Smooth muscle cell (in vitro differentiated cells): ENCODE results near the gene LTN1. TPM values are rescaled to one million over a fixed set of nuclear protein-coding genes. Genes with fewer than 3 reads are reported as not detected.
A peak's percentile ranks its signal among the peaks of the same experiment; 100 is the strongest.

Experiments used
- DNase-seq: peaks from one replicate; lab custom pipeline; 2025; ENCODE audit not compliant: unreplicated experiment; lab: John Stamatoyannopoulos, UW
- H2AFZ ChIP-seq: fragments of 200-600 bp; sonication (generic); 2 replicates; pipeline ENCODE4 v1.6.0; 2016; ENCODE audit warnings: antibody characterized with exemption, low read depth, mild to moderate bottlenecking
- H3F3A ChIP-seq: fragments of 200-600 bp; sonication (generic); 2 replicates; pipeline ENCODE4 v1.6.0; 2017; ENCODE audit warnings: antibody characterized with exemption, low read depth
- H3K27ac ChIP-seq: fragments of 200-600 bp; sonication (generic); 2 replicates; pipeline ENCODE4 v1.5.1; 2016; ENCODE audit warnings: low read depth, mild to moderate bottlenecking
- H3K27me3 ChIP-seq: fragments of 200-600 bp; sonication (generic); 2 replicates; pipeline ENCODE4 v1.6.1; 2016; ENCODE audit warnings: low read depth, mild to moderate bottlenecking
- H3K36me3 ChIP-seq: fragments of 200-600 bp; sonication (generic); 2 replicates; pipeline ENCODE4 v1.5.1; 2016; ENCODE audit warnings: low read depth
- H3K4me1 ChIP-seq: fragments of 200-600 bp; sonication (generic); 2 replicates; pipeline ENCODE4 v1.5.1; 2016; ENCODE audit warnings: low read depth
- H3K4me2 ChIP-seq: fragments of 200-600 bp; sonication (generic); 2 replicates; pipeline ENCODE4 v1.6.0; 2016; ENCODE audit warnings: mild to moderate bottlenecking
- H3K4me3 ChIP-seq: fragments of 200-600 bp; sonication (generic); 2 replicates; pipeline ENCODE4 v1.5.1; 2016; ENCODE audit warnings: mild to moderate bottlenecking
- H3K79me2 ChIP-seq: fragments of 200-600 bp; sonication (generic); 2 replicates; pipeline ENCODE4 v1.6.0; 2016; ENCODE audit warnings: low read depth, mild to moderate bottlenecking
- H3K9ac ChIP-seq: fragments of 200-600 bp; sonication (generic); 2 replicates; pipeline ENCODE4 v1.6.0; 2016; ENCODE audit warnings: low read depth
- H3K9me3 ChIP-seq: fragments of 200-600 bp; sonication (generic); replicated peaks from 2 replicates; pipeline ENCODE4 v1.5.1; 2016; ENCODE audit warnings: low read depth
- H4K20me1 ChIP-seq: fragments of 200-600 bp; sonication (generic); 2 replicates; pipeline ENCODE4 v1.6.0; 2016; ENCODE audit warnings: low read depth
- CTCF ChIP-seq: fragments of 200-600 bp; sonication (generic); IDR thresholded peaks from 2 replicates; pipeline ENCODE4 v1.5.1; 2017; ENCODE audit warnings: borderline replicate concordance, mild to moderate bottlenecking, antibody characterized with exemption; ENCODE audit not compliant: insufficient read depth, poor library complexity, severe bottlenecking
- WGBS: methylation state at CpG from one replicate; pipeline ENCODE4 v1.1.7; 2016; ENCODE audit warnings: low lambda C conversion rate; 5-methylcytosine and 5-hydroxymethylcytosine counted together
- polyA plus RNA-seq: library from polyadenylated mRNA; unstranded; fragments of >200 nt; fragmentation: Nextera tagmentation; extraction: Ambion mirVana; gene quantifications from 2 replicates; pipeline ENCODE4 v1.2.1, GENCODE V29; 2016
- total RNA-seq: library from RNA; depleted of rRNA; stranded (reverse); fragments of >200 nt; gene quantifications from 2 replicates; pipeline ENCODE4 v1.2.3, GENCODE V29; 2014

LTN1 gene
- 44.4 and 50.2 TPM in 2 replicates for total RNA-seq
- polyA plus RNA-seq = 10.2 and 11.2 TPM in 2 replicates

- no peaks in the 10 kb centered on the region for H3K27me3 ChIP-seq
- no peaks in the 10 kb centered on the region for H3K36me3 ChIP-seq
- WGBS = 2% methylated on average over 37 of the region's 43 CpGs
- DNase-seq = peak; percentile 91
- no peak for TF ChIP-seq CTCF
- H3K9ac ChIP-seq = peak within 1 kb of the TSS; percentile 87
- H3K9me3 ChIP-seq = no peaks in the 10 kb centered on the region
- peaks cover under 1% of the 10 kb centered on the region for H4K20me1 ChIP-seq
- peaks cover 8% of the 10 kb centered on the region for H3F3A ChIP-seq
- peak within 1 kb of the TSS; percentile 93 for H3K27ac ChIP-seq
- peak within 1 kb of the TSS; percentile 91 for H3K4me2 ChIP-seq
- H3K79me2 ChIP-seq = peaks cover 44% of the 10 kb centered on the region
- H3K4me1 ChIP-seq = peaks cover 8% of the 10 kb centered on the region
- peak within 1 kb of the TSS; percentile 71 for H2AFZ ChIP-seq
- peak within 1 kb of the TSS; percentile 76 for H3K4me3 ChIP-seq
Measured at GRCh38 chr21:28992526-28993292, at the start of gene LTN1. Gene LTN1 (minus strand): TSS chr21:28992877. CDS start chr21:28992805, 72 bp downstream.

GRCh38 chr21:29034678-29035077 is 42.0 kb upstream of the LTN1 start:
- DNase-seq = no peak
- Histone ChIP-seq H3K4me2 (no peak overlapping the region), H3K9ac (no peak overlapping the region), H2AFZ (no peak overlapping the region), H4K20me1 (no peaks in the 10 kb centered on the region), H3K4me3 (no peak overlapping the region), H3K4me1 (no peaks in the 10 kb centered on the region), H3K9me3 (no peaks in the 10 kb centered on the region), H3F3A (no peaks in the 10 kb centered on the region), H3K36me3 (peaks cover 32% of the 10 kb centered on the region), H3K27ac (no peak overlapping the region), H3K79me2 (peaks cover 5% of the 10 kb centered on the region), H3K27me3 (no peaks in the 10 kb centered on the region)
- 100% methylated on average over 1 of the region's 1 CpG for WGBS
- no peak for TF ChIP-seq CTCF

- Histone ChIP-seq H3K9ac (no peak overlapping the region), H4K20me1 (no peaks in the 10 kb centered on the region), H3K27me3 (no peaks in the 10 kb centered on the region), H3K79me2 (peaks cover 5% of the 10 kb centered on the region), H3K9me3 (no peaks in the 10 kb centered on the region), H3K4me1 (no peaks in the 10 kb centered on the region), H3K4me3 (no peak overlapping the region), H2AFZ (no peak overlapping the region), H3K36me3 (peaks cover 30% of the 10 kb centered on the region), H3F3A (no peaks in the 10 kb centered on the region), H3K4me2 (no peak overlapping the region), H3K27ac (no peak overlapping the region)
- 99% methylated on average over 3 of the region's 3 CpGs for whole genome bisulfite sequencing
- no peak for DNase-seq
- no peak for TF ChIP-seq CTCF
Measured at GRCh38 chr21:29033871-29034270, 41.2 kb upstream of the LTN1 start.

GRCh38 chr21:29033301-29033700 is 40.6 kb upstream of the LTN1 start:
- H3K9ac ChIP-seq = no peak overlapping the region
- no peaks in the 10 kb centered on the region for H4K20me1 ChIP-seq
- peaks cover 11% of the 10 kb centered on the region for H3K79me2 ChIP-seq
- no peak overlapping the region for H3K4me2 ChIP-seq
- 59% methylated on average over 4 of the region's 4 CpGs for WGBS
- no peaks in the 10 kb centered on the region for H3K27me3 ChIP-seq
- no peak overlapping the region for H2AFZ ChIP-seq
- H3K27ac ChIP-seq = no peak overlapping the region
- no peak for DNase-seq
- peaks cover 30% of the 10 kb centered on the region for H3K36me3 ChIP-seq
- no peak for TF ChIP-seq CTCF
- H3K4me1 ChIP-seq = no peaks in the 10 kb centered on the region
- no peaks in the 10 kb centered on the region for H3F3A ChIP-seq
- H3K4me3 ChIP-seq = no peak overlapping the region
- H3K9me3 ChIP-seq = no peaks in the 10 kb centered on the region
